NCI-H1930 (cell line): Measurements from ENCODE around the gene FURIN.
"Not testable (repeated sequence)": the region's sequence is repeated elsewhere in the genome, so short reads cannot be mapped to it uniquely, and the experiment has no call there.

ENCODE experiments used
- DNase-seq, 2 experiments: peaks; one replicate each; lab custom pipeline; 2025; lab: John Stamatoyannopoulos, UW

FURIN gene

DNA sequence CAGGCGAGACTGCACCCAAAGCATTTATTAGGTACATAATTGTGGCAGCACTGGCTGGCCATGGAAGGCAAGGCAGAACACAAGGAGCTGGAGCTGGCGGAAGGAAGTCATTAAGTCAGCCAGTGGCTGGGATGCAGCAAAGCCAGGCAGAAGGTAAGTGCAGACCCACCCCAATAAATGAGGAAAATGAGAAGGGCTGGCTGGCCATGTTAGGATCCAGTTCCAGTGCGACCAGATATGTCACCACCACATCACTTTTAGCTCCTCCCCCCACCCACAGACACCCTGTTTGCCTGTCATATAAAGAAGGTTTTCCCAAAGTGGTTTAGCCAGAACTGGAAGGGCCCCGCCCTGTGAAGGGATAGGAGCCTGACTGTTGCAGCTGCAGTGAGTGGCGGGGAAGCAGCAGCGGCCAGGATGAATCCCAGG is at the start of gene FURIN:
TSS of gene FURIN (plus strand) at position 328 of the 429 bp plus-strand sequence. CDS start 7,153 bp downstream, outside the sequence.
- DNase-seq = no peak

DNA sequence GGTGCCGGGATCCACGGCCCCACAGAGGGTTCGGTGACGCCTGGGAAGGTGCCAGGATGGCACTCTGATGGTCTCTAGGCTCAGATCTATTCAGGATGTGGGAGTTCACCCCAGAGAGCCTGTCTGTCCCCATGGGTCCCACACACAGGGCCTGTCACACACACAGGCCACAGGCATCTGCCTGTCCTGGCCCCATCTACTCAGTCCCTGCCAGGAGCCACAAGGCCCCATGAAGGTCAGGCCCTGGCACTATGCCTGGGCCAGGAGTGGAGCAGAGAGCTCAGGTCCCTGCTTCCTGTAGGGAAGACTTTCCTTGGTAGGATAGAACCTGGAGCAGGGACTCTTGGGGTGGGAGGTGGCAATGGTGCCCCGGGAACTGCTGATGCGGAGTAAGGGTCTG is 49.0 kb upstream of the FURIN start:
- no peak for DNase-seq

DNA sequence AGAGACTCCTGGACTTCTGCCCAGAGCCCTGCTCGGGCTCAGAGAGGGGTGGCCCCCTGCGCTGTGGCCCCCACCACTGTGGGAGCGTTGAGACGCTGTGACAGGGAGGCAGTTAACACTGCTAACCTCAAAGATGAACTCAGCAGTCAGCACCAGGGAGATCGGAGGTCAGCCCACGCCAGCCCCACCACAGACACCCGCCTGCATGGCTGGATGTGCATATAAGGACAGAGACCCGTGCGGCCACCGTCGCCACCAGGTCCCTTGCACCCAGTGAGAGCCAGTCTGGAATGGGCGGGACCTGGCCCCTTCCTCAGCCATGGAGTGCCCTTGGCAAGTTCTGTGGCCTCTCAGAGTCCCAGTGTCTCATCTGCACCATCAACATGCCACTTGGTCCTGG is 48.5 kb upstream of the FURIN start:
- DNase-seq = no peak

DNA sequence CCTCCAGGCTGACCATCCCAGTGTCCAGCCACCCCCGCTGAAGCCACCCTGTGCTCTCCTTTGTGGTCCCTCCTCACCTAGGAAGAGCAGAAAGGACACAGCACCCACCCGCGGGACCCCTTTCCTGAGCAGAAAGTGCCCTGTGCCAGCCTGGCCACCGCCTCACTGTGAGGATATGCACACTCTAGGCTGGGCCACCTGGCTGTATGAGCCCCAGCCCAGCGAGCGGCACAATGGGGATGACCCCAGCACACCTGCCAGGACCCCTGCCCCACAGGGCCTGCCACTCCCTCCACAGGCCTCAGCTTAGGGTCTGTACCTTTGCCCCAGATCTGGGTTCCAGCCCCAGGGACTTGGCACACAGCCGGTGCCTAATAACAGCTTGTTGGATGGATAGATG is 47.9 kb upstream of the FURIN start:
- no peak for DNase-seq

DNA sequence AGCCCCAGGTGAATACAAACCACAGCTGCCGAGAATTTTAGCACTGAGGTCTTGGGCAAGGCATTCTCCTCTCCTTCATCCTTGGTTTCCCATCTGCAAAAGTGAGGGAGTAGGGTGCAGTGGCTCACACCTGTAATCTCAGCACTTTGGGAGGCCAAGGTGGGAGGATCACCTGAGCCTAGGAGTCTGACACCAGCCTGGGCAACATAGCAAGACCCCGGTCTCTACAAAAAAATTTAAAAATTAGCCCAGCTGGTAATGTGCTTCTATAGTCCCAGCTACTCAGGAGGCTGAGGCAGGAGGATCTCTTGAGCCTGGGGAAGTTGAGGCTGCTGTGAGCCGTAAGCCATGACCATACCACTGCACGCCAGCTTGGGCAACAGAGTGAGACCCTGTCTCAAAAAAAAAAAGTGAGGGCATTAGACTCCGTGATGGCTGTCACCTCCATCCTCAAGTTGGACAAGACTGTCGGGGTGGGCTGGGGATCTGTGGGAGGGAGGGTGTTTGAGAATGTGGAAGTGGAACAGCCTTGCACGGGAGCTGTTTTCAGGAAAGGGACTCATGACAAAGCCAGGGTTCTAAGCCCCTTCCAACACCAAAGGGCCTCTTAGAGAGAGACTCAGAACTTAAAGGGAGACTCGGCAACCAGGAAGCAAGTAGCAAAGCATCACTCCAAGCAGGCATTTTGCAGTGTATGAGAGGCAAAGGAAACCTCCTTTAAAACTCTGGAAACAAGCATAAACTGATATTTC is 46.0 kb upstream of the FURIN start:
- no peak for DNase-seq

DNA sequence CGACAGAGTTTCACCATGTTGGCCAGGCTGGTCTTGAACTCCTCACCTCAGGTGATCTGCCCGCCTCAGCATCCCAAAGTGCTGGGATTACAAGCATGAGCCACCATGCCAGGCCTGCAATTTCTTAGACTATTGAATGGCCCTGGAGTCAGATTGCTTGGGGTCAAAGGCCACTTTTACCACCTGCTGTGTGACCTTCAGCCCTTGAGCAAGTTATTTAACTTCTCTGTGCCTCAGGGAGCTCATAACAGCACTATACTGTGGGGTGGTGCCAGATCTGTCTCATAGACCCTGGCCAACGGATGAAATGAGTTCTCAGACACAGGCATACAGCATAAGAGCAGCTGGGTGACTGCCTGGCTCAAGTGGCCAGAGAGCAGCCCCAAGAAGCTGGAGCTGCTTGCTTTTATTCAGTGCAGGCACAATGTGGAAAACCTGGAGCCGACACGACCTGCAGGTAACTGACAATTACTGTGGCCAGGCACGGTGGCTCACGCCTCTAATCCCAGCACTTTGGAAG is 44.9 kb upstream of the FURIN start:
- no peak for DNase-seq

GRCh38 chr15:90825115-90825899 is 43.1 kb upstream of the FURIN start:
- not testable (repeated sequence) for DNase-seq

- not testable (repeated sequence) for DNase-seq
Measured at GRCh38 chr15:90826206-90826885, 42.0 kb upstream of the FURIN start.

DNA sequence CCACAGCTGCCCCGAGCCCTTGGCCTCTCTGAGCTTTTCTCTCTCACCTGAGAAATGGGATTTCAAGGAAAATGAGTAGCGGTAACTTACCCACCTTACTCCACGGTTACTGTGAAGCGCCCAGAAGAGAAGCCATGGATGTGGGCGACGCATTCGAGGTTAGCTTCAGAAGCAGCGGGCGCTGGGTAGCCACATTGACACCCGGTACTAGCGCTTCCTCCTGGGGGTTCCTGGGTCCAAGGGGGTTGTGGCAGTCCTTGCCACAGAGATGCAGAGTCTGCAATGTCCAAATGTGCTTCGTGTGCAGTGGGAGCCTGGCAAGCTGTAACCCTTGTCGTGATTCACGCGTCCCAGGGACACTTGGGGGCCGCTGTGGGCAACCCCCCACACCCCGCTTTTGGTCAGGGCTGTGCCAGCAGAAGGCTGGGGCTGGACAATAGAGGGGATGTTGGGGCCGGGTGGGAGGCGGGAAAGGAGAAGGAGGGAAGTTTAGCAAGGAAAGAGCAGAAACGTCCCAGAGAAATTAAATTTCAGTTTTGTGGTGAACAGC is 41.4 kb upstream of the FURIN start:
- no peak for DNase-seq

GRCh38 chr15:90828111-90828510 is 40.3 kb upstream of the FURIN start:
- DNase-seq = no peak

DNA sequence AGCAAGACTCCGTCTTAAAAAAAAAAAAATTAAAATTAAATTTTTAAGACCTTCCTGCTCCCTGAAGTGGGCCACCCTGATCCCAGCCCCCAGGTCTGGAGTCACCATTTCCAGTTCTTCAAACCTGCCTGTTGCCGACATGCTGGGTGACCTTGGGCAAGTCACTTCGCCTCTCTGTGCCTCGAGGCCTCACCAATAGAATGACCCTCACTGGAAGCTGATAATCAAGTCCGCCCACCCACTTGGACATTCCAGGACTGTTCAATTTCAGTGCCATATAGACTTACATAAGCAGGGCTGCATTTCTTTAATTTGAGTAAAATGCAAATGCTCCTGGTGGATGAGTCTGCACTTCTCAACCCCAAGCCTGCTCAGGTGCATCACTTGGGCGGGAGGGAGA is 39.3 kb upstream of the FURIN start:
- no peak for DNase-seq

DNA sequence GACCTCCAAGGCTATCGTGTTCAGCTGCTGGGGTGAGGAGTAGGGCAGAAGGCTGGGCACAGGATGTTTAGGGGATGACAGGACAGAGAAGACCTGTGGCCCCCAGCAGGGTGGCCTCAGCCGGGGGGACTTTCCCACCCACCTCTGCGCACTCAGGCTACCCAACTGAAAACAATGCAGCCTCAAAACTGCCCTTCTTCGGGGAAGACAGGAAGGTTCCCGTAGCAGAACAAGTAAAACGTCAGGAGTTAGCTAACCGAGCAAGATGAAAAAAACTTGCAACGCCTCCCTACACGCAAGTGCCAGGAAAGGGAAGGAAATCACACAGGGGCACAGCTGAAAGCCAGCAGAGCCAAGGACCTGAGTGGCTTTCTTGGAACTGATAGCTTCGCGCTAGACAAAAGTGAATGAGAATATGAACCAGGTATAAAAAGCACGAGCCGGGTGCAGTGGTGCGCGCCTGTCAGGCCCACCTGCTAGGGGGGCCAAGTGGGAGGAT is 38.4 kb upstream of the FURIN start:
- no peak for DNase-seq

- no peak for DNase-seq
Measured at GRCh38 chr15:90834626-90835025, 33.8 kb upstream of the FURIN start.

DNA sequence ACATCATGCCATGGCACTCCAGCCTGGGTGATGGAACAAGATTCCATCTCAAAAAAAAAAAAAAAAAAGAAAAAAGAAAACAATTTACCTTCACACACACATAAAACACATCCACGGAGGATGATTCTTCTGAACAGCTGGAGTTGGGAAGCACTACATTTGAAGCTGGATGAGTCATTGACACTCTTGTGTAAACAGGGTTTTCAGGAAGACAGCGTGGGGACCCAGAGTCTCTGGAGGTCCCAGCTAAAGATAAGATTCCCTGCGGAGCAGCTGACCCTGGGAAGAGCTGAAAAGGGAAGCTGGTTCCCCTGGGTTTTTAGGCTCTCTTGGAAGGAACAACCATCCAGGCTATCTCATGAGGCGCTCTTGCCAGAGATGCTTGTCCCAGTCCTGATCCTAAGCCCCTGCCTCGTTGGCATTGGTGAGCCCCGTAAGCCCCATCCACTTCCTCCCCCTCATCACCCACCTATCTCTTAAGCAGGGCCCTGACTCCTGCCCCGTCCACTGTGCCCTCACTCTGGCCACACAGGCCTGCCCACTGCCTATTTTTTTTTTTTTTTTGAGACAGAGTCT is 32.0 kb upstream of the FURIN start:
- DNase-seq = no peak

GRCh38 chr15:90837094-90837493 is 31.3 kb upstream of the FURIN start:
- DNase-seq = no peak

DNA sequence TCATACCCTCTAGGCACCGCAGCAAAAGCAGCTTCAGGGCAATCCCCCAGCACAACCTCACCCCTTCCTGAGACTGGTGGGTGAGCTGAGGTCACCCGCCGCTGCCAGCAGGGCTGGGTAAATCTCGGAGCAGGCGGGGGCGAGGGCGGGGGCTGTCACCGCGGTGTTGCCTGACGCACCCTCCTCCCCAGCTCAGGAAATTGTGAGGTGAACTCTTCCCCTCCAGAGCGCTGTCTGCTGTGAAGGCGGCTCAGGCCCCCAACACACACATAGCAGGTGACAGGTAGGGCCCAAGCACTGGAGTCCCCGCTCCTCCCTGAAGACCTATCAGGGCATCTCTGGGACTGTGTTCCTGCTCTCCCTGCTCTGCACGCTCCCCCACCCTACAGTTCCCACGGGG is 30.2 kb upstream of the FURIN start:
- DNase-seq = no peak

- DNase-seq = no peak
Measured at GRCh38 chr15:90838544-90838943, 29.8 kb upstream of the FURIN start.

DNA sequence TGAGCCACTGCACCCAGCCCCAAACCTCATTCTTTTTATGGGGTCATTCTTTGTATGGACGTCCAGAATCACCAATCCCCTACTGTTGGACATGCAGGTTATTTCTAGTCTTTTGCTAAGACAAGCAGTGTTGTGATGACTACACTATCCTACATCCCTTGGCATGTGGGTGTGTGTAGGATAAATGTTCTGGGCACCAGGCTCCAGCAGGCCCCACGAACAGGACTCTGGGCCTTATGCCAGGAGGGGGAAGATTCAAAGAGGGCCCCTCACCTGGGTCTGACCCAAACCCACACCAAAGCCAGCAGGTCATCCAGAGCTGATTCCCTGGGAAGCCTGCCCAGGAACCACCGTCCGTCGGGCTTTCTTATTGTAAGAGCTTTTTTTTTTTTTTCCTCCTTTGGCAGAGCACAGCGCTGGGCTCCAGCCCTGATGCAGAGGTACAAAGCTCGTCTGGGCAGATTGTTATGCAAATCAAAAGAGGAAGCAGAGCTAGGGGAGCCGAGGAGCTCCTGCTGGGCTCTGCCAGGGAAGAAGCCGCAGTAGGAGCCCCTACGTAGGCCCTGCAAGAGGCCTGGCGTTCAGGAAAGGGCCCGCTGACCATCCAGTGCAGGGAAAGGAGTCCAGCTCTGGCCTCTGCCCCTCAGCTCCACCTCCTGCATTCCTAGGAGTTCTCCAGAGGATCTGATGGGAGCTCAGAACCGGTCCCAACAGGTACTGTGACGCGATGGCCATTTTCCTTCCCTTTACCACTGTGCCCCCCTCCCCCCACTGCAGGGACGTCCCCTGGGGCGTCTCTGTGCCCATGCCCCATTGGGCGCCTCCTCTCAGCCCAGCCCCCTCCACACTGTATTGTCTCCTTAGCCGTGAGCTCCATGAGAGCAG is 29.0 kb upstream of the FURIN start:
- DNase-seq = no peak

GRCh38 chr15:90840157-90840855 is 28.1 kb upstream of the FURIN start:
- no peak for DNase-seq

GRCh38 chr15:90840954-90841353 is 27.4 kb upstream of the FURIN start:
- DNase-seq = no peak
